Skin epidermis (tissue), 12 donors: ENCODE data around the gene SCARF2.
"Not testable (repeated sequence)": the region's sequence is repeated elsewhere in the genome, so short reads cannot be mapped to it uniquely, and the experiment has no call there.

Experiments used
- H3K27ac ChIP-seq, 21 experiments: fragments of 200-600 bp; sonication (generic) in 11 of 21; one replicate each; pipeline ENCODE4 v1.5.0; 2020; ENCODE audit warnings: mild to moderate bottlenecking in 3 of 21, inconsistent platforms in 2 of 21, moderate library complexity in 2 of 21
- H3K4me3 ChIP-seq, 7 experiments: fragments of 200-600 bp; sonication (generic) in 2 of 7; one replicate each; pipeline ENCODE4 v1.5.0; 2020; ENCODE audit warnings: inconsistent platforms in 2 of 7, mild to moderate bottlenecking in 2 of 7, moderate library complexity in 1 of 7

The SCARF2 gene

DNA sequence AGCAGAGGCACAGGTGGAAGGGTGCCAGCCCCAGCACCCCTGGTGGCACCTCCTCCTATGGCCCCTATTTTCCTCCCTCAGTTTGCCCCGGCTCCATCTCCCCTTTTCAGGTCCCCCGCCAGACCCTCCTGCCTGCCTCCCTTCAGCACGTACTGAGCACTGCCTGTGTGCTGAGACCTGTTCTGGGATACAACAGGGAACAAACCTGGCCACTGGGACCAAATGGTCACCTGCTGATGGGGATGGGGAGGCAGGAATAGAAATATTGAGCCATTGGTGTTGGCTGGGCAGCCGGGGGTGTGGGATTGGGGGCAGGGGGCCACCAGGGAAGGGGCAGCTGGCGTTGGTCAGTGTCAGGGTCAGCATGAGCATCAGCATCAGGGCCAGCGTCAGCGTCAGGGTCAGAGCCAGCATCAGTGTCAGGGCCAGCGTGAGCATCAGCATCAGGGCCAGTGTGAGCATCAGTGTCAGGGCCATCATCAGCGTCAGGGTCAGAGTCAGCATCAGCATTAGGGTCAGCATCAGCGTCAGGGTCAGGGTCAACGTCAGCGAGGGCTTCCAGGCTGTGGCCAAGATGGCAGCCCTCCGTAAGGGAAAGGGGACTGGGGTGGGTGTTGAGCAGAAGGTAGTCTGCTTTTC, 36.1 kb downstream of the SCARF2 start:
- Histone ChIP-seq H3K4me3 (no peak overlapping the region), H3K27ac (no peak overlapping the region)

DNA sequence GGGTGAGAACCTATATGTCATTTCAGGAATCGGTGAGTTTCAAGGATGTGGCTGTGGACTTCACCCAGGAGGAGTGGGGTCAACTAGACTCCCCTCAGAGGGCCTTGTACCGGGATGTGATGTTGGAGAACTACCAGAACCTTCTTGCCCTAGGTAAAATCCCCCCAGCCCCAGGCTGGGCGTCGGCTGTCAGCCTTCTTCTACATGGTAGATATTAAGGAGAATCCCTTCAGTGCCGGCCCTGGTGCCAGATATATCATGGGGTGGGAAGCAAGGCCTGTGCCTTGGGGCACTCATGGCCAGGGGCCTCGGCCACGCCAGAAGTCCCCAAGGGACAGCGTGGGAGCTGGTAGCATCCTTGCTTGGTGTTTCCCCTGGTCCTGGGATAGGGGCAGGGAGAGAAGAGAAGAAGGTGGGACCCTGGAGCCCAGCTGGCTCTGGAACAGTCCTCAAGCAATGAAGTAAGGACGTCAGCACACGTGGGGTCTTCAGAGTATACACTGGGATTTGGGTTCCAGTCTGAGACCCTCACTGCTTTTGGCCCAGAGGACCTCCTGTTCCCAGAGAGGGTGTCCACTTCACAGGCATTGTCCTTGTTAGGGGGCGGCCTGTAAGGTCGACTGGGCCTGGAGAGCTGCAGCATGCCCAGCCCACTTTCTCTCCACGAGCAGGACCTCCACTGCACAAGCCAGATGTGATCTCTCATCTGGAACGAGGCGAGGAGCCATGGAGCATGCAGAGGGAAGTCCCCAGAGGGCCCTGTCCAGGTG, 36.8 kb downstream of the SCARF2 start:
- Histone ChIP-seq H3K4me3 (no peak overlapping the region), H3K27ac (no peak overlapping the region)

DNA sequence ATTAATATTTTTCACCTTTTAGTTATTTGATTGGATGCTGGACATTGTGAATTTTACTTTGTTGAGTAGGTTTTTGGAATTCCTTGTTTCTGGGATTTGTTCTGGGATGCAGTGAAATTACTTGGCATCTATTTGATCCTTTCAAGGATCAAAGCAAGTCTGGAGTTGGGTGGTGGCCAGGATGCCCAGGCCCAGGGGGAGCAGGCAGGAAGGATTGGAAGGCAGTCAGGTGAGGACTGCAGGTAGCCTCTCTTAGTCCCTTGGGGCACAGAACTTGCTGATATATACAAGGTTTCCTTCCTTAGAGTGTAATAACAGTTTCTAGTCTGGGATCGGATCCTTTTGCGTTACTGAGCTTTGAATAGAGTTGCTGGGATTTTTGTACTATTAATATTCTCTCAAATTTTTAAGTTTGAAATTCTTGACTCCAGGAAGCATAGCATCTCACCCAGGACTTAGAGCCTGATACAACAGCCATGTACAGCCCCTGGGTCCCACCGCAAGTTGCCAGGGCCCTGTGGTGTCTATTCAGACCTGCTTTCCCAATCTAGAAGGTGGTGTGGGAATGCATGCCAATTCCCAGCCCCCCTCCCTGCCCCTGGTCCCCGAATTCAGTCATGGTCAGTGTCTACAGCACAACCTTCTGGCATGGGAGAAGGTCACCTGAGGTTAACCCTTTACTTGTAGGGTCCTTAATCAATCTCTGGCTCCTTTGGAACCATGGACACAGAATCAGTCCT, 37.6 kb downstream of the SCARF2 start:
- H3K27ac ChIP-seq: no peak overlapping the region
- H3K4me3 ChIP-seq: no peak overlapping the region

DNA sequence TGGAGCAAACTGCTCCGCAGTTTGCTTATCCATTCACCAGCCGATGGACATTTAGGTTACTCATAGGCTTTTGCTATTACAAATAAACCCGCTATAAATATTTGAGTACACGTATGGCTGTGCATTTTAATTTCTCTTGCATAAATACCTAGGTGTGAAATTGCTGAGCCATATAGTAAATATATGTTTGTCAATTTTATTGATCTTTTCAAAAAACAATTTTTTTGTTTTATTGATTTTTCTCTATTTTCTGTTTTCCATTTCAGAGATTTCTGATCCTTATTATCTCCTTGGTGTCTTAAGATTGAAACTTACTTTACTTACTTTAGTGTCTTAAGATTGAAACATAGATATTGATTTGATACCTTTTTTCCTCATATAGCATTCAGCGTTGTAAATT, 39.2 kb downstream of the SCARF2 start:
- no peak overlapping the region for H3K4me3 ChIP-seq
- H3K27ac ChIP-seq: no peak overlapping the region

DNA sequence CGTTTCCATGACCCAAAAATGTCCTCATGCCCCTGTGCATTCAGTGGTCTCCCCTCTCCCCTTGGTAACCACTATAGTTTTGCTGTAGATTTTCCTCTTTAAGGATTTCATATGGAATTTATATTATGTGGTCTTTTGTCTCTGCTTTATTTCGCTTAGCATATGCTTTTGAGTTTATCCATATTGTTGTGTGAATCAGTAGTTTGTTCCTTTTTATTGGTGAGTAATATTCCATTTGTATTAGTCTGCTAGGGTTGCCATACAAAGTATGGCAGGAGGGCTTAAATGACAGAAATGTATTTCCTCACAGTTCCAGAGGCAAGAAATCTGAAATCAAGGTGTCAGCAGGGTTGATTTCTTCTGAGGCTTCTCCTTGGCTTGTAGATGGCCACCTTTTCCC, 40.1 kb downstream of the SCARF2 start:
- no peak overlapping the region for H3K4me3 ChIP-seq

DNA sequence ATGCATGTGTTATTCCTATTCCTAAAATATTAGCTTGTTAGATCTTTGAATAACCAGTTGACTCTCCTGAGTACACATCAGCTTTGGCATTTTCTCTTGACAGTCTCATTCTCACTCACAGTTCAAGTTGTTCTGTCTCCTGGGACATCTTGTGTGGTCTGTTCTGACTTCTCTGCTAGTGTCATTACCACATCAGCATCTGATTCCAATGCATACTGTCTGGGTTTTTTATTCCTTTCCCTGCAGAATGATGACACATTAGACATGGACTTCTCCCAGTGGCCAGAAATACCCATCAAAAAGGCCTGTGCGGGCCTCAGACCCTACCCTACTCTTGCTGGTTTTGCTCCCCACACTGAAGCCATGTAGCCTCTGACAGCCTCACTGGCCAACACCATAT, 41.0 kb downstream of the SCARF2 start:
- Histone ChIP-seq H3K4me3 (no peak overlapping the region), H3K27ac (no peak overlapping the region)

More for the DNA sequence above, 40.1 kb downstream of the SCARF2 start:
- peak overlapping the region in 1 of 21 experiments; percentile 9 for H3K27ac ChIP-seq

DNA sequence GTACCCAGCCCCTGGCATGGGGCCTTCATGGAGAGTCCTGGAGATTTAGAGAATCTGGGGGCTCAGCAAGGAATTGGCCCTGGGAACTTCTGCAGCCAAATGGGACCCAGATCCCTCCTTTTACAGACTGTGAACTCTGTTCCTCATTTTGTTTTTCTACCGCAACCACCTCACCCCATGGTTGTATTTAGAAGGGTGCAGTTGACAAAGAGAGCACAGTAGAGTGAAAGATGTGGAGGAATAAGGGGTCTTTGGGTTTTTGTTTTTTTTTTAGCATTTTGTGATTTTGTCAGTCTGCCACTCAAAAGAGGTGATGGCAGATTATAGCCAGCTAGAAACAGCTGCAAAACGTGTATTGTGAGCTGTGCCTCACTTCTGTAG, 41.7 kb downstream of the SCARF2 start:
- no peak overlapping the region for H3K27ac ChIP-seq
- no peak overlapping the region for H3K4me3 ChIP-seq

DNA sequence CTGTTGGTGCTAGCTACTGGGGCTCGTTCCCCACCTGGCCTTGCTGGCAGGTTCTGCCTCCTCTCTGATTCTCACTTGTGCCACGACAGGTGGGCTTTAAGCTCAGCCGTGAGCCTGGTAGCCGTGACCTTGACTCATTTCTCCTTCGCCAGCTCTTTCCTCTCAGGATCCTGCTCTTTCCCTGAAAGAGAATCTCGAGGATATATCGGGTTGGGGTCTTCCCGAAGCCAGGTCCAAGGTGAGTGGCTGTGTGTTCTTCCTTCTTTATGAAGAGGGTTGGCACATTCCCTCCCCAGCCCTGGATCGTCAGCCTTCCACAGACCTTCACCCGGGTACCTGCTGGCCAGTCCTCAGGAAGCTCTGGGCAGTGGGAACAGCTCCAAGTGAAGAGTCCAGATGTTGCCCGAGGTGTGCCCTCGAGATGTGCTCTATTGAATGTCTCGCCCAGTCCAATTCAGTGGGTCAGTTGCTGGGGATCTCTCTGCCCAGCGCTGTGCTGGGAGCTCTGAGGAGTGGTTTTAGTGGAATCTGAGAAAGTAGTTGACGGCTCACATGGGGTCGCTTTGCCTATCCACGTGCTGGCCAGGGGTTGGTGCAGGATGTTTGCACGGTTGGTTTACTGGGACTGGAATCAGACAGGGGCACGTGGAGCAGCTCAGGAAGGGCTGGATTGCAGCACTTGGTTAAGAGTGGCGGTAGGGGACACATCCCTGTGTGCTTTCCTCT, 42.3 kb downstream of the SCARF2 start:
- peak overlapping the region in 4 of 7 experiments; percentile 68 to 88 (median 80) for H3K4me3 ChIP-seq

DNA sequence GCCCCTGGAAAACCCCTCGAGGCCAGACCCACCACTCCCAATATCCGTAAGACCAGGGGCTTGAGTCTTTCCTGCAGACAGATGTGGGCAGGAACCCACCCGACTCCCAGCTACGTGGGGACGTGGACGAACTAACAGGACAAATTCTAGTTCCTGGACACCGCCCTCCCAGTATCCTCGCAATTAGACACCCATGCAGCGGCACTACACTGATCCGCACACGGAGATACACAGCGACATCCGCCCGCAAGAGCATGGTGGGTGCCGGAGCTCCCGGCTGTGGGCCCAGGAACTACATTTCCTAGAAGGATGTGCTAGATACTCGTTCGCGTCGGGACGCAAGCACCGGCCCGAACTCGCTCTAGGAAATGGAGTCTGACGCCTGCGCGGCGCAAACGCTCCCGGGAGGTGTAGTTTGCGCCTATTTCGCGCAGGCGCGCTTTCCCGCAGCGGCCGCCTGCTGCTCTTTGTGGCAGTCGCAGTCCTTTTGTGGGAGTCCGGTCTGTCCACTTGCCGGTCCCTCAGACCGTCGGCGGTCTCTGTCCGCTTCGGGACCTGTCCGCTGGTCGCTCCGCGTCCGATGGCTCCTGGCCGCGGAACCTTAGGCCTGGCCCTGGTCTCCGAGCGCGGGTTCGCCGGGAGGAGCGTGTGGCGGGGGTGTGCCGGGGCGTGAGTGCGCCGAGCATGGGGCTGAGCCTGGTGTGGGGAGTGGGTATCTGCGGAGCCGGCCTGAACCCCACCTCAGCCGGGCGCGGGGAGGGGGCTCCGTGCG, 43.7 kb downstream of the SCARF2 start, which contains the start of gene ZNF74:
TSS of gene ZNF74 (plus strand) at position 447 of the 772 bp plus-strand sequence. CDS start 478 bp downstream, outside the sequence.
- H3K27ac ChIP-seq: peak within 1 kb of the TSS in 19 of 21 experiments; percentile 54 to 90 (median 81)
- H3K4me3 ChIP-seq: peak within 1 kb of the TSS; percentile 64 to 89 (median 77)

More for the DNA sequence above, 42.3 kb downstream of the SCARF2 start:
- H3K27ac ChIP-seq: no peak overlapping the region

DNA sequence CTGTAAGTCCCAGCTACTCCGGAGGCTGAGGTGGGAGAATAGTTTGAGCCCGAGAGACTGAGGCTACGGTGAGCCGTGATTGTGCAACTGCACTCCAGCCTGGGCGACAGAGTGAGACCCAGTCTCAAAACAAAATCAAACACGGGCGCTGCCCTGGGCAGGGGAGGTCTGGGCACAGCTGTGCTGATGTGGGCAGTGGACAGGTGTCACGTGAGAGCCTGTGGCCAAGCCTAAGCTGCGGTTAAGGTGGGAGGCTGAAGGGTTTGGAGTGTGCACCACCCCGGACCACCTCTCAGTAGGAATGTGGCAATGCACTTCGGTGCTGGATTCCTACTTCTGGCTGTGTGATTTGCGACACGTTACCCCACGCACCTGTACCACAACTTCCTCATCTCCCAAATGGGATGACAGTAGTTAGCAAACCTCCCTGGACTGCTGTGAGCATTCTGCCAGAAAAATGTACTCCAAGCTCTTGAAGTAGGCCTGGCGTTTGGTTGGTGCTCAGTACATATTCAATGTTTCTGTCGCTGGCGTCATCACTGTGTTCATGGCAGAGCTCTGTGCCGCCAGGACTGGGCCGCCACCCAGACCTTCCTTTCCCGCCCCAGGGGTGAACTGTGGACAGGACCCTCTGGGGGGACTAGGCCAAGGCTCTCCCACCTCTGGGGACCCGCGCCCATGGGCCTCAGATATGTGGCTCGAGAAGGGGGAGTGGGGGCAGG, 44.5 kb downstream of the SCARF2 start:
- H3K27ac ChIP-seq: peak overlapping the region in 19 of 21 experiments; percentile 54 to 90 (median 81)
- peak overlapping the region; percentile 64 to 89 (median 77) for H3K4me3 ChIP-seq

DNA sequence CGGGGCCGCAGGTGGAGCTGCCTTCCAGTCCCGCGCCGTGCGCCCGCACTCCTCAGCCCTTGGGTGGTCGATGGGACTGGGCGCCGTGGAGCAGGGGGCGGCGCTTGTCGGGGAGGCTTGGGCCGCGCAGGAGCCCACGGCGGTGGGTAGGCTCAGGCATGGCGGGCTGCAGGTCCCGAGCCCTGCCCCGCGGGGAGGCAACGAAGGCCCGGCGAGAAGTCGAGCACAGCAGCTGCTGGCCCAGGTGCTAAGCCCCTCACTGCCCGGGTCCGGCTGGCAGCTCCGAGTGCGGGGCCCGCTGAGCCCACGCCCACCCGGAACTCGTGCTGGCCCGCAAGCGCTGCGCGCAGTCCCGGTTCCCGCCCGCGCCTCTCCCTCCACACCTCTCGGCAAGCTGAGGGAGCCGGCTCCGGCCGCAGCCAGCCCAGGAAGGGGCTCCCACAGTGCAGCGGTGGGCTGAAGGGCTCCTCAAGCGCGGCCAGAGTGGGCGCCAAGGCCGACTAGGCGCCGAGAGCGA, 45.2 kb downstream of the SCARF2 start:
- H3K4me3 ChIP-seq, H3K27ac ChIP-seq: not testable (repeated sequence)

DNA sequence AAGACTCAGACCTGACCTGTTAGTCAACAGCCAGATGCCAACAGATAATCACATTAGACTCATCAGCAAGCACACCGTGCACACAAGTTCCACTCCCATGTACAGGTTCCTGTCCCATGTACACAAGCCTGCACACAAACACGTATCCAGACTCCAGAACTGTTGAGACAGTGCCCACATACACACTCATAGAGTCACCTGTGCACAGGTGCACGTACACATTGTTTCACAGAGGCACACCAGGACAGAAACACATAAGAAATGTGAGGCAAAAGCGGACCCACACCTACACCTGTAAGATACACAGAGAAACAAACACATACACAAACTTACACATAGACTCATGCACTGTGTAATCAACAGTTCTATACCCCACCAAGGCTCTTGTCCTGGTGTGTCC, 46.4 kb downstream of the SCARF2 start:
- H3K4me3 ChIP-seq: no peak overlapping the region
- no peak overlapping the region for H3K27ac ChIP-seq

DNA sequence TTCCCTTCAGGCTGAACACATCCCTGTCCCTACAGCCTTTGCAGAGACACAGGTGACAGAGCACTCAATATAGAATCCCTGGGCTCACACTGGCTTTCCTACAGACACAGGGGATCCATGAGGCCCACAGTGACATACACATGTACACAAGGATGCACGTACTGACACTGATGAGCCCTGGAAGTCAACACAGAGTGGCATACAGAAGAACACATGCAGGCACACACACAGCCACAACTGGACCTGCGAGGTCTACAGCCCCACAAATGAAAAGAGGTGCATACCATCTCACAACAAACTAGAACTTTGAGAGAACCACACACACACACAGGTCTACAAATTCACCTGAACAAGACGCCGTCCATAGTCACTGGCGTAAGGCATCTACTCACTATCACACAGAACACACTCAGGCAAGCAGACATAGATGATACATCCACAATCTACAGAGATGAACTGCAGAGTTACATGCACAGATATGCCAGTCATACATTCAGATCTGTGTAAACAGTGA, 47.2 kb downstream of the SCARF2 start:
- Histone ChIP-seq H3K27ac (no peak overlapping the region), H3K4me3 (no peak overlapping the region)

DNA sequence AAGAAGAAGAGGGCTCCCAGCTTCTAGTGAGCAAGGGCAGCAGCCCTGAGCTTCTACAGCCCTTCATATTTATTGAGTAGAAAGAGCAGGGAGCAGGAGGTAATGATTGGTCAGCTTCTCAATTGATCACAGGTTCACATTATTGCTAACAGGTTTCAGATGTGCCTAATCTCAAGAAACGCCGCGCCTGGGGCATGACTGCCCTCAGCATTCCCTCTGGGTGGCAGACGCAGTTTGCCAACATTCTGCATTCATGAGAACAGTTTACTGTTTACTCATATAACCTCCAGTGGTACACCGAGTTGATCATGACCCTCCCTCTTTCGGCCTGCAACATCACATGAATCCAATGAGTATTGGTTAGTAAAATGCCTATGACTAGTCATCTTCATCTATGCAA, 48.3 kb downstream of the SCARF2 start:
- Histone ChIP-seq H3K4me3 (no peak overlapping the region), H3K27ac (no peak overlapping the region)

DNA sequence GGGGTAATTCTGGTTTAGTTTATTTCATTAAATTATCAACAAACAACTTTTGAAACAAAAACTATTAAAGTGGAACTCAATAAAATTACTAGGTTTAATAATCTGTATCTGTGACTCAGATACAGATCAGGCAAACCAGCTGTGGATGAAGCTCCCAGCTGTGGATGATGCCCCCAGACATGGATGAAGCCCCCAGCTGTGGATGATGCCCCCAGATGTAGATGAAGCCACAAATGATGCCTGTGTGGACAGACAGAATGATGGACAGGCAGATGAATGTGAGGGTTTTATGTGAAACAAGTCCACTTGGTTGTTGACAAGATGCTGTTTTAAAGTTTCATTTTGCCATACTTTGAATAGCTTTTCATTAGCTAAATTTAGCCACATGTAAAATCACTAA, 49.4 kb downstream of the SCARF2 start:
- no peak overlapping the region for H3K4me3 ChIP-seq

DNA sequence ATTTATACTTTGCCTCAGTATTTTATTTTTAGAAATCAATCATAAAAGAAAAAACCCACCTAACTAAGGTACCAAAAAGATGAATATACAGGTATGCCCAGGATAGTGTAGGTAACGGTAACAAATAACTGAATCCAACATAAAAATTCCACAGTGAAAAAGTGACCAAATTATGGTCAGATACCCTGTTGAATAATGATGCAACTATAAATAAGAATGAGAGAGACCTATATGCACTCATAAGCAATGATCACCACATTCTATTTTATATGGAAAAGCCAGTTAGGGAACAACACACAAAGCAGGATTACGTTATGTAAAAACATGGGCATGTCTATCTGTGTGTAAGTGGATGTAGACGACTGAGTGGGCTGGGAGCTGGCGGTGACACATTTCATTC, 50.7 kb downstream of the SCARF2 start:
- no peak overlapping the region for H3K27ac ChIP-seq
- H3K4me3 ChIP-seq: no peak overlapping the region

More for the DNA sequence above, 49.4 kb downstream of the SCARF2 start:
- no peak overlapping the region for H3K27ac ChIP-seq

DNA sequence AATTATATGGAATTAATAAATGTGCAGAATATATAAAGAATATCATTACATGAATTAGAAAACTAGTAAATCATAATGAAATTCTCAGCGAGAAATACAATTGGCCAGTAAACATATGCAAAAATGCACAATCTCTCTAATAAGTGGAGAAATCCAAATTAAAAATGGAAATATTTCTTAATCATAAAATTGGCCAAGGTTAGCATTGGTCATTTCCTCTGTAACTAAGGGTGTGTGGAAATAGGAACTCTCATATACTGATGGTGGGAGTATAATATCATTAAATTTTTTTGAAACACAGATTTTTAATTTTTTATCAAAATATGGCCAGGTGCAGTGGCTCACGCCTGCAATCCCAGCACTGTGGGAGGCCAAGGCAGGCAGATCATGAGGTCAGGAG, 51.3 kb downstream of the SCARF2 start:
- no peak overlapping the region for H3K27ac ChIP-seq
- H3K4me3 ChIP-seq: no peak overlapping the region

DNA sequence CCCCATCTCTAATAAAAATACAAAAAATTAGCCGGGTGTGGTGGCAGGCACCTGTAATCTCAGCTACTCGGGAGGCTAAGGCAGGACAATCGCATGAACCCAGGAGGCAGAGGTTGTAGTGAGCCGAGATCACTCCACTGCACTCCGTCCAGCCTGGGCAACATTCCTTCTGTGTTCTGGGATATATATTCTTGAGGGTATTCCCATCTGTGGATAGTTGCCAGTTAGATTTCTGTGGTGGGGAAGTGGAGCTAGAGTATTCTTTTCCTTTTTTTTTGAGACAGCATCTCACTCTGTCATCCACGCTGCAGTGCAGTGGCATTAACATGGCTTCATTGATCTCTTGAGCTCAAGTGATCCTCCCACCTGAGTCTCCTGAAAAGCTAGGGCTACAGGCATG, 52.8 kb downstream of the SCARF2 start:
- Histone ChIP-seq H3K27ac (no peak overlapping the region), H3K4me3 (no peak overlapping the region)
